GM19099 (cell line): Measurements from ENCODE around the gene SPATA32.

Experiments used
- POLR2A ChIP-seq: IDR thresholded peaks from 3 replicates; pipeline ENCODE4 v1.6.1; 2011; ENCODE audit warnings: low read depth; ENCODE audit not compliant: insufficient read length; ENCODE audit errors: extremely low read depth

SPATA32 gene

DNA sequence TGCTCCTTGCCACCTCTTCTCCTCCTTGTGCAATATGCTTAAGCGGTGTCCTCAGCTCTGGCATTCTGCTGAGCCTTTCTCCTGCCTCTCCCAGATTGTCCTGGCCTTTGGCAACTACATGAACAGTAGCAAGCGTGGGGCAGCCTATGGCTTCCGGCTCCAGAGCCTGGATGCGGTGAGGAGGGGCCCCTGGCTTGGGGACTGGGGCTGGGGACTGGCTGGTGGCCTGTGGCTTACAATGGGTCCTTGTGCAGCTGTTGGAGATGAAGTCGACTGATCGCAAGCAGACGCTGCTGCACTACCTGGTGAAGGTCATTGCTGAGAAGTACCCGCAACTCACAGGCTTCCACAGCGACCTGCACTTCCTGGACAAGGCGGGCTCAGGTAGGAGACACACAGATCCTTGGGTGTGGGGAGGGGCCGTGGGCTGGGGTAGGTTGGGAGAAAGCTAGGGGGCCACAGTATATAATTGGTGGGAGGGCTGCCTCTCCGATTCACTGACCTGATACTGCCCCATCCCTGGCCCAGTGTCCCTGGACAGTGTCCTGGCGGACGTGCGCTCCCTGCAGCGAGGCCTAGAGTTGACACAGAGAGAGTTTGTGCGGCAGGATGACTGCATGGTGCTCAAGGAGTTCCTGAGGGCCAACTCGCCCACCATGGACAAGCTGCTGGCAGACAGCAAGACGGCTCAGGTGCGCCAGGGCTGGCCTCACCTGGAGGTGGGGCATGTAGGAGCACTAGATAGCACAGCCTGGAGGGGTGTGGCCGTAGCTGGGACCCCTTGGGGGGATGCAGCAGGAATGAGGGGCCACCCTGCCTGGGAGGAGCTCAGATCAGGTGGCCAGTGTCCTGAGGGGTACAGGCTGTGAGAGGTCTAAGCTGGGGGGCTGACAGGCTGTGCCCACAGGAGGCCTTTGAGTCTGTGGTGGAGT lies 16.9 kb downstream of the SPATA32 start:
- no peak for TF ChIP-seq POLR2A

- TF ChIP-seq POLR2A = no peak
Measured at GRCh38 chr17:45243750-45244149, 18.1 kb downstream of the SPATA32 start.

DNA sequence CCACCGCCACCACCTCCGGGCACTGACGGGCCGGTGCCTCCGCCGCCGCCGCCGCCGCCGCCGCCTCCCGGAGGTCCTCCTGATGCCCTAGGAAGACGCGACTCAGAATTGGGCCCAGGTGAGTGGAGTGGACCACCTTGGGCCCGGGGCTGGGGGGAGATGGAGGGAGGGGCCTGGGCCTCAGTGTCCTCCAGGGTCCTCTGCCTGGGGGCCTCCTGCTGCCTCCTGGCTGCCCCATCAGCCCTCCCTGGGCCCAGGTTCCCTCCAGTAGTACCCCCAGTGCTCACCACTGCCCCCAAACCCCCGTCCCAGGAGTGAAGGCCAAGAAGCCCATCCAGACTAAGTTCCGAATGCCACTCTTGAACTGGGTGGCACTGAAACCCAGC lies 19.9 kb downstream of the SPATA32 start:
- no peak for TF ChIP-seq POLR2A

DNA sequence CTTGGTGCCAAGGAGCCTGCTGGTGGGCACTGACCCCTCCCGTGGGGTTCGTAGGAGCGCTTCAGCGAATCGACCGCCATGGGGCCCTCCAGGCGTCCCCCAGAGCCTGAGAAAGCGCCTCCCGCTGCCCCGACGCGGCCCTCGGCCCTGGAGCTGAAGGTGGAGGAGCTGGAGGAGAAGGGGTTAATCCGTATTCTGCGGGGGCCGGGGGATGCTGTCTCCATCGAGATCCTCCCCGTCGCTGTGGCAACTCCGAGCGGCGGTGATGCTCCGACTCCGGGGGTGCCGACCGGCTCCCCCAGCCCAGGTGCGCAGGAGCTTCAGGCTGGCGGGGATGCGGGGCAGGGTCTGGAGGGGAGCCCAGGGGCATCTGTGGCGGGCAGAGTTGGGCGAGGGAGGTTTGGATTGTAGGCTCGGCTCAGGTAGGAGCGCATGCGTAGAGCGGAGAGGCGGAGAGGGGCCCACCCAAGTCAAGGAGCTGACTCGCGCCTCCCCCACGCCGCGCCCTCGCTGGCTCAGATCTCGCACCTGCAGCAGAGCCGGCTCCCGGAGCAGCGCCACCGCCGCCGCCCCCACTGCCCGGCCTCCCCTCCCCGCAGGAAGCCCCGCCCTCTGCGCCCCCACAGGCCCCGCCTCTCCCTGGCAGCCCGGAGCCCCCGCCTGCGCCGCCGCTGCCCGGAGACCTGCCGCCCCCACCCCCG lies 20.4 kb downstream of the SPATA32 start:
- TF ChIP-seq POLR2A = no peak

DNA sequence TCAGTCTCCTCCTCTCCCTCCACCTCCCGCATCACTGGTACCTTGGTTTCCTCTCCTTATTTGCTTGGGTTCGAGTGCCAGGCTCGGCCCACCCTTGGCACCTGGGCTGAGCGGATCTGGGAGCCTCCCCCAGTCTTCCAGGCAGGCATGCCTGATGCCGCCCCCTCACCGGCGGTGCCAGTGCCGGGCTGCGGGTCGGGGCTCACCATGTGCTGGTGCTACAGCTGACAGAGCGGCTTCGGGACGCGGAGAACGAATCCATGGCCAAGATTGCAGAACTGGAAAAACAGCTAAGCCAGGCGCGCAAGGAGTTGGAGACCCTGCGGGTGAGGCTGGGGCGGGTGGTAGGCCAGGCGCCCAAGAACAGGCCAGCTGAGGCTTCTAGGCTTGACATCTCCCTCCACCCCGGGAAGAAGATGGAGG lies 21.0 kb downstream of the SPATA32 start:
- no peak for TF ChIP-seq POLR2A

- no peak for TF ChIP-seq POLR2A
Measured at GRCh38 chr17:45238155-45238774, 23.6 kb downstream of the SPATA32 start.

DNA sequence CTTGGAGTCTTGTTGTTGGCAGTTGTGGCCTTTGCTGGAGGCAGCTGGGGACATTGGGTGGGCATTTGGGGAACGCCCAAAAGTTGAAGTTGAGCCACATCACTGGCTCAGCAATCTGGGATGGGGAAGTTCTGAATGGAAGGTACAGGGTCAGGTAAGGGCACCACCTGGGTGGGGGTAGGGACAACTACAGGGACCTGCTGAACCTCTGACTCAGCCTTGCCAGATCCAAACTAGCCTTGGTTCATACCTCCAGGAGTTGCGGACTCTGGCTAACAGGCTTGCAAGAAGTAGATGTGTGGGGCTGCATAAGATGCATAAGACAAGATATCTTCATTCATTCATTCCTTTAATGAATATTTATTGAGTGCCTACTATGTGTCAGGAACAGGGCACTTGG lies 24.2 kb downstream of the SPATA32 start:
- no peak for TF ChIP-seq POLR2A

- no peak for TF ChIP-seq POLR2A
Measured at GRCh38 chr17:45236282-45236606, 25.6 kb downstream of the SPATA32 start.

DNA sequence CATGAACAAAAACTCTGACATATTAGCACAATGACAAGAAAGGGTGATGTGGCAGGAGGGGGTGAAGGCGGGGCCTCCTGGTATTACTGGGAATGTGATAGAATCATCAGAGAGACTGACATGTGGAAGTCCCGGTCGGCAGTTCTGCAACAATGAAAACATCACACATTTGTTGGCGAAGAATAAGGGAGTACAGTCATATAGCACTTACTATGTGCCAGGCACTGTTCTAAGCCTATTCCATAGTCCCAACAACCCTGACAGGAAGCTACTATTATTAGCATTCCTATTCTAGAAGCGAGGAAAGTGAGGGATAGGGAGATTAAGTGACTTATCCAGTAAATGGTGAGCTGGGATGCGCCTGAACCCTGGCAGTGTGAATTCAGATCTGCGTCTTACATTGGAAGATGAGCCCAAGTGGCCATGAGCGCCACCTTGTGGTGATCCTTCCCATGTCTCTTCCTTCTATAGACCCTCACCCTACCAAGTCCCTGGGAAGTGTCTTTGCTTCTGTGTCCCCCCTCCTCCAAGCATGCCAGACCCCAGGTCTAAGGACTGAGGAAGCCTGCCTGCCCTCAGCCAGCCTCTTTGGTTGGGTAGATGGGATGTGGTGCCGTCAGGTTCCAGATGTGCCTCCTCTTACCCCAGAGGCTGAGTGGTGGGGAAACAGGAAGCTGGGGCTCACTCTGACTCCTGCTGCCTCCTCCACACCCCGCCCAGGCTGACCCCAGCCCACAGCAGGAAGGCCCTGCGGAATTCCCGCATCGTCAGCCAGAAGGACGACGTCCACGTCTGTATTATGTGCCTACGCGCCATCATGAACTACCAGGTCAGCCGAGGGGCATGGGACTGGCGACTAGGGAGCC lies 26.2 kb downstream of the SPATA32 start:
- no peak for TF ChIP-seq POLR2A

DNA sequence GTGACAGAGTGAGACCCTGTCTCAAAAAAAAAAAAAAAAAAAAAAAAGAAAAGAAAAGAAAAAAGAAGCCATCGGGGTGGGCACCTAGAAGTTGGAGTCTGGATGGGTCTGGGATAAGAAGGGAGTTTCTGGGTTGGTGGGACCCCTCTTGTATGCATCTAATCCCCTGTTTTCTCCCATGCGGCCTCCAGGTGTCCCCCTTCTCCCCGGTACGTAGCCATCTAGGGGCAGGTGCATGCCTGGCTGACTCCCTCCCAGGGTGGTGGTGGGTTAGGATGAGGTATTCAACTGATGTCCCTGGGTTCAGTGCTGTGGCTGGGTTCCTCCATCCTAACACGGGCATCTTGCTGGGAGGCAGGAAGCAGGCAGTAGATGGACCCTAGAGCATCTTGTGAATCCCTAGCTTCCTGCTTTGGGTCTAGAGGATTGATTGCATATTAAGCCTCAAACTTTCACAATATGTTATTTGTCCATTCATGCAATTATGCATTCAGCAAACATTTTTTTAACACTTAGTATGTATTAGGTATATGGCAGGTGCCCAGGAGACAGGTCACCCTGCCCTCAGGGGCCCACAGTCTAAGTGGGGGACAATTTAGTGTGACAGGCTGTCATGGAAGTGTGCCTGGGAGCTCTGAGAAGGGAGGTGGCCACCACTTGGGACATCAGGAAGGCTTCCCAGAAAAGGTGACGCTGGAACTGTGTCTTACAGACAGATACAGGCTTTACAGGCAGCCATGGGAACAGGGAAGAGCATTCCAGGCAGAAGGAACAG lies 27.1 kb downstream of the SPATA32 start:
- TF ChIP-seq POLR2A = no peak

DNA sequence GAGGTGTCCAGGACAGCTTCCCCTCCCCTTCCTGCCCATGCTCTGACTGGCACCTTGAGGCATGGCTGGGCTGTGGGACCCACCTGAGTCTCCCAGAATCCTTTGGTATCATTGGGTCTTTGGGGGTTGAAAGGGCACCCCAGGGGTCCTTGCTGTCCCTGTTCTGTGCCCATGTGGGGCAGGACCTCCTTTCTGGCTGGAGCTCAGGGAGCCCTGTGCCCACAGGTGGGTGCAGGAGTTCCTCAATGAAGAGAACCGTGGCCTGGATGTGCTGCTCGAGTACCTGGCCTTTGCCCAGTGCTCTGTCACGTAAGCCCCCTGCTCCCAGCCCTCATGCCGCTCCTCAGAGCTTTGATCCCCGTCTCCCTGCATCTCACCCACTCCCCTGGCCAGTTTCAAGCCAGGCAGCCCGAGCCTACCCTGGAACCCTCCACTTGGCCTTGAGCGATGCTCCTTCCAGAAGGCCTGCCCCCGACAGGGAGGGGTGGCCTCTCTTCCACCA lies 28.4 kb downstream of the SPATA32 start:
- TF ChIP-seq POLR2A = no peak

DNA sequence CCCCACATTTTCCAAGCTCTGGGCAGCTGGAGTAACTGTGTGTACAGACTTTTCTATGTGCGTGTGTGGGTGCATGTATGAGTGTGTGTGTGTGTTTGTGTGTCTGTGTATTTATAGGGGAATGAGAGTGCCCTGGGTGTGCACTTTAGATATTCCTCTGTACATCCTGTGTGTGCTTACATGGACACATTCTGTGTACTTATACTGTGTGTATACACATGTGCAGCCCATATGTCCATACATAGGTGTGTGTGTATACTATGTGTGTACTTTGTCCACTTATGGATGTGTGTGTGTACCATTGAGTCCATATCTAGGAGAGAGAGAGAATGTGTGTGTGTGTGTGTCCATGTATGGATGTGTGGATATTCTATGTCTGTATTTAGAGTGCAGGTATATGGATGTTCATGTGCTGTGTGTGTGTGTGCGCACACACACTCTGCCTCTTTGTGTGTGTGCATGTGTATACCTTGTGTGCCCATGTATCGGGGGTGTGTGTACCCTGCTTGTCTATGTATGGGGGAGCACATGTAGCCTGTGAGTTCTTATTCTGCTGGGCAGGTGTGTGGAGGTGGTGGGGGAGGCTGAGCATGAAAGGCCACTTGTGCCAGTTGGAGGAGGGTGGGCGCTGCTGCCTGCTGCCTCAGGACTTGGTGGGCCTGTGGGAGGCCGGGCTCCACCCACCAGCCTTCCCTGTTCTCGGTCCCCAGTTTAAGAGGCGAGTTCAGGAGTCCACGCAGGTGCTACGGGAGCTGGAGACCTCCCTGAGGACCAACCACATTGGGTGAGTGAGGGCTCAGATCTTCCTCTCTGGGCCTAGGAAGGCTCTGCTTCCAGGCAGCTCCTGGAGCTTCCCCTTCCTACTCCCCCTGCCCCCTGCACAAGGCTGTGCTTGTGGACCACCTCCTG lies 29.1 kb downstream of the SPATA32 start:
- no peak for TF ChIP-seq POLR2A
